NCI-H748 treated with DMSO at 0.1 percent for 48 hours (cell line): Measurements from ENCODE around the gene NTF4.
A peak's percentile ranks its signal among the peaks of the same experiment; 100 is the strongest.
"Not testable (repeated sequence)": the region's sequence is repeated elsewhere in the genome, so short reads cannot be mapped to it uniquely, and the experiment has no call there.

ENCODE experiments used
- DNase-seq: peaks from one replicate; lab custom pipeline; 2025; lab: John Stamatoyannopoulos, UW

Gene NTF4

DNA sequence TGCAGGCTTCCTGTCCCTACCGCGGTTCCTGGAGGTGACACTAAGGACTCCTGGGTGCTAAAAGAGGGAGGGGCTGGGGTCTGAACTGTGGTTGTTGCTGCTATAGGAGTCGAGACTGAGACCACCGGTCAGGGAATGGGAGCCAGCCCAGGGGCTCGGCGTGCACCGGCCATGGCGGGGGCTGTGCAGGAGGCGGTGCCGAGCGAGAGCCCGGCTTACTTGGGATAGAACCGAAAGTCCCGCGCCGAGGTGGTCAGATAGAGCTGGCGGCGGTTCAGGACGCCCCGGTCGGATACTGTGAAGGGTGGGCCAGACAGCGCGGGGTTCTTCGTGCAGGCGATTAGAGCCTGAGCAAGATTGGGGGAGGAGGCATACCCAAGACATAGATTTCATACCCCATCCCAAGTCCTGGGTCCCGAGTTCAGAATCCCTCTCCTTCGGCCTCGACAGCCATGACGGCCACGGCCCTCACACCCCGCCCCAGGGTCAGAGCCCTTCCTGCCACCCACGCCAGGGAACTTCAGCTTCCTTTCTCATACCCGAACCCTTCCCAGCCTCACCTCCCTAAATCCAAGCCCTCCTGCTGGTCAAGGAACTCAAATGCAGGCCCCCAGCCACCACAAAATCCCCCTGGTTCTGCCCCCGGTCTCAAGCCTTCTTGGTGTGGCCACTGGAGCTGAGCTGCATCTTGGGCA, 7.6 kb downstream of the NTF4 start:
- not testable (repeated sequence) for DNase-seq

DNA sequence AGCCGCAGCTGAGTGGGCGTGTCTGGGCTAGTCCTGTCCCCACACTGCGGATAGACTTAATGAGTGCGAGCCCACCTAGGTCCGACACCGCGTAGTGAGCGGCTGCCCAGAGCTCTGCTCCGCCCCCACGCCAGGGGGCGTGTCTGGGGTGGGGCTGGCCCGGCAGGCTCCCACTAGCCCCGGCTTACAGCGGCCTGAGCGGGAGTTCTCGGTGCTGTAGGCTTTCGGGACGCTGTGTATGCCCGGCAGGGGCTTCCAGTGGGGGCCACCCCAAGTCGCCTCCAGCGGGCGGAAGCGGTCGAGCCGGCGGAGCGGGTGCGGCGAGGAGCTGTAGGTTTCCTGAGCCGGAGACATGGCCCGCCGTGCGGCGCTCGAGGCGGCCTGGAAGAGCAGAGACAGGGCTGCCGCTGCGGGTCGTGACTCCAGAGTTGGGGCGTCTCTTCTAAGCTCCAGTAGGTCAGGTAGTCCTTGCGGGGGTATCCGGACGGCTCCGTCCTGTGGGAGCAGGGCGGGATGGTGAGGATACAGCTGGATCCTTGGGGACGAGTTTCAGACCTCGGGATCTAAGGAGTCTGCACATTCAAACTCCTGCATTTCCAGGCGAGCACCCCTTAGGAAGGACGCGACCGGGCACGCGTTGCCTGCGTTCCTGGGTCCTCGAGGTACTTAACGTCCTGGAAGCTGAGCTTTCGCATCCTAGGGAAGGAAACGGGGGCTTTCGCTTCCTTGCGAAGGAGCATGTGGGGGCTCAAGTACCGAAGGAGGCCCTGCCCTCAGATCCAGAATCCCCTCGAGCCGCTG, 8.3 kb downstream of the NTF4 start:
- peak; percentile 70 for DNase-seq

DNA sequence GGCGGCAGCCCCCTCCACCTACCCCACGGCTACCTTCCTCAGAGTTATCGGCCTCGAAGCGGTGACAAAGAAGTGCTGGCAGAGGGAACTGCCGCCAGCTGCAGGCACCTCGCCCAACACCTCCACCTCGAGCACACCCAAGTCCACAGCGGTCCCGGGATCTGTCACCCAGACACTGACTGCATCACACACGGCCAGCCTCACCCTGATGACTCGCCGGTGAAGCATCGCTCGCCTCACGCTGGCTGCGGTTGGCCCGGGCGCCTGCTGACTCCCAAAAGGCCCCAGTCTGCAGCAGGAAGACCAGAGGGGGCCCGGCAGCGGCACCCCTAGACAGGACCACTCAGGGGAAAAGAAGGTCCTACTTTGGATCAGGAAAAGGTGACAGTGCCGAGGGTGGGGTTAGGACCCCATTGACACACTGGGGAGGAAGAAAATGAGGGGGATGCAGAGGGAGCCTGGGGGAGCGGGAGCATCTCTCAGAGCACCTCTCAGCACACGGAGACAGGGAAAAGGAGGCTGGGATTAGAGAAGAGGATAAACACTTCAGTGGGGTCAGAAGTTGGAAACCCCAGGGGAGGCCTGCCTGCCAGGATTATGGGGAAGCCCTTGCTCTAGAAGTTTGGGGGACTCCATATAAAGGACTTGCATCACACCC, 14.1 kb downstream of the NTF4 start:
- not testable (repeated sequence) for DNase-seq

DNA sequence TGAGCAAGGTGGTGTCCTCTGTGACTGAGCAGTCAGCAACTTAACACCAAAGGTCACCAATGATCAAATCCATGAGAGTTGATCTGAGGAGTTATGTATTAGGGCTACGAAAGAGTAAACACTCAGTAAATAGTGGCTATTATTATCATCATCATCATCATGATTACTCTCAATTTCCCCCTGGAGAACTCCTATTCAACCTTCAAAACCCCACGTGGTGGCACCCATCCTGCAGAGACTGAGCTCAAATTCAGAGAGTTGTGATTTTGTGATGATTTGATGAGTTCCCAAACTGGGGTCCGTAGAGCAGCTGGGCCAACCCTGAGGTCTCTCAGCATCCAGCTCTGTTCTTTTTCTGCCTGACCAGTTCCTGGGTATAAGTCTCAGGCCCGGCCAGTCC, 14.8 kb downstream of the NTF4 start:
- DNase-seq, result not testable (repeated sequence)

DNA sequence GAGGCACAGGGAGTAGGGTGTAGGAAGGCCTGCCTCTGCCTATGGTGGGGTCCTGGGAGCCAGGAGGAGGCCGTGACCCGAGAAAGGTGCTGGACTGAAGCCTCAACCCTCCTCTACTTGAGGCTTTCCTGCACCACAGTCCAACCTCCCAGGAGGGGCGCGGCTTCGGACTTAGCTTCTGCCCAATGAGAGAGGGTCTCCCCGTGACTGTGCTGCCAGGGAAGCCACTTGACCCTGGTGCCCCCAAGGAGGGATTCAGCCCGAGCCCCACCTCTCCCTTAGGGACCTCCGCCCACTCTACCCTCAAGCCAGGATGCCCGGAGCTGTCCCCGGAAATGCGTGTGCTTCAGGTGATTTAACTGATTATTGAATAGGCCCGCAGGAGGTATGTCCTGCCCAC, 15.6 kb downstream of the NTF4 start, which contains the start of gene CGB8:
Gene CGB8, minus strand, starts transcription at position 101 of the 400 bp plus-strand sequence. CDS start 372 bp downstream, outside the sequence.
- DNase-seq, result not testable (repeated sequence)

DNA sequence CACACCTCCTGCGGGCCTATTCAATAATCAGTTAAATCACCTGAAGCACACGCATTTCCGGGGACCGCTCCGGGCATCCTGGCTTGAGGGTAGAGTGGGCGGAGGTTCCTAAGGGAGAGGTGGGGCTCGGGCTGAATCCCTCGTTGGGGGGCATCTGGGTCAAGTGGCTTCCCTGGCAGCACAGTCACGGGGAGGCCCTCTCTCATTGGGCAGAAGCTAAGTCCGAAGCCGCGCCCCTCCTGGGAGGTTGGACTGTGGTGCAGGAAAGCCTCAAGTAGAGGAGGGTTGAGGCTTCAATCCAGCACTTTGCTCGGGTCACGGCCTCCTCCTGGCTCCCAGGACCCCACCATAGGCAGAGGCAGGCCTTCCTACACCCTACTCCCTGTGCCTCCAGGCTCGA, 21.1 kb downstream of the NTF4 start, which contains the start of gene CGB5:
Gene CGB5, plus strand, starts transcription at position 301 of the 400 bp plus-strand sequence. CDS start 362 bp downstream, outside the sequence.
- DNase-seq, result not testable (repeated sequence)

DNA sequence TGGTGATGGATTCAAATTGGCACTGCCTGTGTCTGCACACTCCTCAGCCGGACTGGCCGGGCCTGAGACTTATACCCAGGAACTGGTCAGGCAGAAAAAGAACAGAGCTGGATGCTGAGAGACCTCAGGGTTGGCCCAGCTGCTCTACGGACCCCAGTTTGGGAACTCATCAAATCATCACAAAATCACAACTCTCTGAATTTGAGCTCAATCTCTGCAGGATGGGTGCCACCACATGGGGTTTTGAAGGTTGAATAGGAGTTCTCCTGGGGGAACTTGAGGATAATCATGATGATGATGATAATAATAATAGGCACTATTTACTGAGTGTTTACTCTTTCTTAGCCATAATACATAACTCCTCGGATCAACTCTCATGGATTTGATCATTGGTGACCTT, 22.0 kb downstream of the NTF4 start:
- not testable (repeated sequence) for DNase-seq

DNA sequence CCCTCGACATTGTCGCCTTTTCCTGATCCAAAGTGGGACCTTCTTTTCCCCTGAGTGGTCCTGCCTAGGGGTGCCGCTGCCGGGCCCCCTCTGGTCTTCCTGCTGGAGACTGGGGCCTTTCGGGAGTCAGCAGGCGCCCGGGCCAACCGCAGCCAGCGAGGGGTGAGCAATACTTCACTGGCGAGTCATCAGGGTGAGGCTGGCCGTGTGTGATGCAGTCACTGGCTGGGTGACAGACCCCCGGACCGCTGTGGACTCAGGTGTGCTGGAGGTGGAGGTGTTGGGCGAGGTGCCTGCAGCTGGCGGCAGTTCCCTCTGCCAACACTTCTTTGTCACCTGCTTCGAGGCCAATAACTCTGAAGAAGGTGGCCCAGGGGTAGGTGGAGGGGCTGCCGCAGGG, 22.4 kb downstream of the NTF4 start:
- no peak for DNase-seq

DNA sequence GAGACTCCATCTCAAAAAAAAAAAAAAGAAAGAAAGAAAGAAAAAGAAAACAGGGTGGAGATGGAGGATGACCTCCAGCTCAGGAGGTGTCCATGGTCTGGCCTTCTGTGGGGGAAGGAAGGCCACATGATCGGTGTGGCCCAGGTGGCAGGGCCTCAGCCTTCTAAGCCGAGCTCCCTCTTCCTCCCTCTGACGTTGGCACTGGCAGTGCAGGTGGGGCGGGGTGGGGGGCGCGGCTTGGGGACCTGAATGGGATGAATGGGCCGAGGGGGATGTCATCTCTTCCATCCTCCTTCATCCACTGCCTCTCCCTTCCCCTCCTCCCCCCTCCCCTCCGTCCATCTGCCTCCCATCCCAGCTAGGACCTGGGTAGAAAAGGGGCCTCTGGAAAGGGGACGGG, 24.9 kb downstream of the NTF4 start:
- DNase-seq, result not testable (repeated sequence)

DNA sequence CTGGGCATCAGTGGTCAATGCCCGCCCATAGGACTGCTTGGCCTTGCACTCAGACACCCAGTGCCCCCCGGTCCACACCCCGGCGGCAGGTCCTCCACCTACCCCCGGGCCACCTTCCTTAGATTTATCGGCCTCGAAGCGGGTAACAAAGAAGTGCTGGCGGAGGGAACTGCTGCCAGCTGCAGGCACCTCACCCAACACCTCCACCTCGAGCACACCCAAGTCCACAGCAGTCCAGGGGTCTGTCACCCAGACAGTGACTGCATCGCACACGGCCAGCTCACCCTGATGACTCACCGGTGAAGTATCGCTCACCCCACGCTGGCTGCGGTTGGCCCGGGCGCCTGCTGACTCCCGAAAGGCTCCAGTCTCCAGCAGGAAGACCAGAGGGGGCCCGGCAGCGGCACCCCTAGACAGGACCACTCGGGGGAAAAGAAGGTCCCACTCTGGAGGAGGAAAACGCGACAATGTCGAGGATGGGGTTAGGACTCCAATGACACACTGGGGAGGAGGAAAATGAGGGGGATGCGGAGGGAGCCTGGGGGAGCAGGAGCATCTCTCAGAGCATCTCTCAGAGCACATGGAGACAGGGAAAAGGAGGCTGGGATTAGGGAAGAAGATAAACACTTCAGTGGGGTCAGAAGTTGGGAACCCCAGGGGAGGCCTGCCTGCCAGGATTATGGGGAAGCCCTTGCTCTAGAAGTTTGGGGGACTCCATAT, 25.9 kb downstream of the NTF4 start:
- DNase-seq, result not testable (repeated sequence)

DNA sequence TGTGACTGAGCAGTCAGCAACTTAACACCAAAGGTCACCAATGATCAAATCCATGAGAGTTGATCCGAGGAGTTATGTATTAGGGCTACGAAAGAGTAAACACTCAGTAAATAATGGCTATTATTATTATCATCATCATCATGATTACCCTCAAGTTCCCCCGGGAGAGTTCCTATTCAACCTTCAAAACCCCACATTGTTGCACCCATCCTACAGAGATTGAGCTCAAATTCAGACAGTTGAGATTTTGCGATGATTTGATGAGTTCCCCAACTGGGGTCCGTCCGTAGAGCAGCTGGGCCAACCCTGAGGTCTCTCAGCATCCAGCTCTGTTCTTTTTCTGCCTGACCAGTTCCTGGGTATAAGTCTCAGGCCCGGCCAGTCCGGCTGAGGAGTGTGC, 26.5 kb downstream of the NTF4 start:
- DNase-seq, result not testable (repeated sequence)

DNA sequence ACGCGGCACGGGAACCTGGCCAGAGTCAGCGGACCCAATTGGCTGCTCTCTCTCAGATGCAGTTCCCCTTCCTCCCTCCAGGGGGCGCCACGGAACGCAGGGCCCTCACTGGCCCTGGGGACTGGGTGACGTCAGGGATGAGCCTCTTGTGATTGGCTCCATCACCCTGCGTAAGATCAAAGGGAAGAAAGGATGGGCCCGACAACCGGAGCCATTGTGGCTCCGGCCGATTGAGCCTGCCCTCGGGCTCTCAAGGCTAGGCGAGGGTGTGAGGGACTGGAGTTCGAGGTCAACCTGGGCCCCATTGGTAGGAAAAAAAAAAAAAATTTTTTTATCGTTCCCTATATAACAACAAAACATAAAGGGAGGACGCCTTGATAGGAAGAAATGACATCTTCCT, 27.8 kb downstream of the NTF4 start, which contains the start of gene CGB1:
Gene CGB1, minus strand, starts transcription at position 81 of the 400 bp plus-strand sequence. CDS start 184 bp downstream, outside the sequence.
- DNase-seq, result not testable (repeated sequence)

DNA sequence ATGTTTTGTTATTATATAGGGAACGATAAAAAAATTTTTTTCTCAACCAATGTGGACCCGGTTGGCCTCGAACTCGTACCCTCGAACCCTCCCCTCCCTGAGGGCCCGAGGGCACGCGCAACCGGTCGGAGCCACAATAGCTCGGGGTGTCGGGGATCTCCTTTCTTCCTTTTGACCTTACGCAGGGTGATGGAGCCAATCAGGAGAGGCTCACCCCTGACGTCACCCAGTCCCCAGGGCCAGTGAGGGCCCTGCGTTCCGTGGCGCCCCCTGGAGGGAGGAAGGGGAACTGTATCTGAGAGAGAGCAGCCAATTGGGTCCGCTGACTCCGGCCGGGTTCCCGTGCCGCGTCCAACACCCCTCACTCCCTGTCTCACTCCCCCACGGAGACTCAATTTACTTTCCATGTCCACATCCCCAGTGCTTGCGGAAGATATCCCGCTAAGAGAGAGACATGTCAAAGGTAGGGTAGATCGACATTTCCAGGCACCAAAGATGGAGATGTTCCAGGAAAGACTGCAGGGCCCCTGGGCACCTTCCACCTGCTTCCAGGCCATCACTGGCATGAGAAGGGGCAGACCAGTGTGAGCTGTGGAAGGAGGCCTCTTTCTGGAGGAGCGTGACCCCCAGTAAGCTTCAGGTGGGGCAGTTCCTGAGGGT, 32.8 kb downstream of the NTF4 start, which contains the start of gene CGB2:
Gene CGB2, plus strand, starts transcription at position 249 of the 660 bp plus-strand sequence. Its CDS starts 206 bp downstream, at position 455.
- not testable (repeated sequence) for DNase-seq

DNA sequence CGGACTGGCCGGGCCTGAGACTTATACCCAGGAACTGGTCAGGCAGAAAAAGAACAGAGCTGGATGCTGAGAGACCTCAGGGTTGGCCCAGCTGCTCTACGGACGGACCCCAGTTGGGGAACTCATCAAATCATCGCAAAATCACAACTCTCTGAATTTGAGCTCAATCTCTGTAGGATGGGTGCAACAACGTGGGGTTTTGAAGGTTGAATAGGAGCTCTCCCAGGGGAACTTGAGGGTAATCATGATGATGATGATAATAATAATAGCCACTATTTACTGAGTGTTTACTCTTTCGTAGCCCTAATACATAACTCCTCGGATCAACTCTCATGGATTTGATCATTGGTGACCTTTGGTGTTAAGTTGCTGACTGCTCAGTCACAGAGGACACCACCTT, 34.3 kb downstream of the NTF4 start:
- not testable (repeated sequence) for DNase-seq

DNA sequence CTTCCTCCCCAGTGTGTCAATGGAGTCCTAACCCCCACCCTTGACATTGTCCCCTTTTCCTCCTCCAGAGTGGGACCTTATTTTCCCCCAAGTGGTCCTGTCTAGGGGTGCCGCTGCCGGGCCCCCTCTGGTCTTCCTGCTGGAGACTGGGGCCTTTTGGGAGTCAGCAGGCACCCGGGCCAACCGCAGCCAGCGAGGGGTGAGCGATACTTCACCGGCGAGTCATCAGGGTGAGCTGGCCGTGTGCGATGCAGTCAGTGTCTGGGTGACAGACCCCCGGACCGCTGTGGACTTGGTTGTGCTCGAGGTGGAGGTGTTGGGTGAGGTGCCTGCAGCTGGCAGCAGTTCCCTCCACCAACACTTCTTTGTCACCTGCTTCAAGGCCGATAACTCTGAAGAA, 34.9 kb downstream of the NTF4 start:
- DNase-seq, result not testable (repeated sequence)

DNA sequence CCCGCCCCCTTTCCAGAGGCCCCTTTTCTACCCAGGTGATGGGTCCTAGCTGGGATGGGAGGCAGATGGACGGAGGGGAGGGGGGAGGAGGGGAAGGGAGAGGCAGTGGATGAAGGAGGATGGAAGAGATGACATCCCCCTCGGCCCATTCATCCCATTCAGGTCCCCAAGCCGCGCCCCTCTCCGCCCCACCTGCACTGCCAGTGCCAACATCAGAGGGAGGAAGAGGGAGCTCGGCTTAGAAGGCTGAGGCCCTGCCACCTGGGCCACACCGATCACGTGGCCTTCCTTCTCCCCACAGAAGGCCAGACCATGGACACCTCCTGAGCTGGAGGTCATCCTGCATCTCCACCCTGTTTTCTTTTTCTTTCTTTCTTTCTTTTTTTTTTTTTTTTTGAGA, 35.9 kb downstream of the NTF4 start:
- not testable (repeated sequence) for DNase-seq

DNA sequence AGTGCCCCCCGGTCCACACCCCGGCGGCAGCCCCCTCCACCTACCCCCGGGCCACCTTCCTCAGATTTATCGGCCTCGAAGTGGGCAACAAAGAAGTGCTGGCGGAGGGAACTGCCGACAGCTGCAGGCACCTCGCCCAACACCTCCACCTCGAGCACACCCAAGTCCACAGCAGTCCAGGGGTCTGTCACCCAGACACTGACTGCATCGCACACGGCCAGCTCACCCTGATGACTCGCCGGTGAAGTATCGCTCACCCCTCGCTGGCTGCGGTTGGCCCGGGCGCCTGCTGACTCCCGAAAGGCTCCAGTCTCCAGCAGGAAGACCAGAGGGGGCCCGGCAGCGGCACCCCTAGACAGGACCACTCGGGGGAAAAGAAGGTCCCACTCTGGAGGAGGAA, 39.0 kb downstream of the NTF4 start:
- DNase-seq, result not testable (repeated sequence)

DNA sequence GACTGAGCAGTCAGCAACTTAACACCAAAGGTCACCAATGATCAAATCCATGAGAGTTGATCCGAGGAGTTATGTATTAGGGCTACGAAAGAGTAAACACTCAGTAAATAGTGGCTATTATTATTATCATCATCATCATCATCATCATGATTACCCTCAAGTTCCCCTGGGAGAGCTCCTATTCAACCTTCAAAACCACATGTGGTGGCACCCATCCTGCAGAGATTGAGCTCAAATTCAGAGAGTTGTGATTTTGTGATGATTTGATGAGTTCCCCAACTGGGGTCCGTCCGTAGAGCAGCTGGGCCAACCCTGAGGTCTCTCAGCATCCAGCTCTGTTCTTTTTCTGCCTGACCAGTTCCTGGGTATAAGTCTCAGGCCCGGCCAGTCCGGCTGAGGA, 39.5 kb downstream of the NTF4 start:
- DNase-seq, result not testable (repeated sequence)

DNA sequence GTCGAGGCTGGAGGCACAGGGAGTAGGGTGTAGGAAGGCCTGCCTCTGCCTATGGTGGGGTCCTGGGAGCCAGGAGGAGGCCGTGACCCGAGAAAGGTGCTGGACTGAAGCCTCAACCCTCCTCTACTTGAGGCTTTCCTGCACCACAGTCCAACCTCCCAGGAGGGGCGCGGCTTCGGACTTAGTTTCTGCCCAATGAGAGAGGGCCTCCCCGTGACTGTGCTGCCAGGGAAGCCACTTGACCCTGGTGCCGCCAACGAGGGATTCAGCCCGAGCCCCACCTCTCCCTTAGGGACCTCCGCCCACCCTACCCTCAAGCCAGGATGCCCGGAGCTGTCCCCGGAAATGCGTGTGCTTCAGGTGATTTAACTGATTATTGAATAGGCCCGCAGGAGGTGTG, 40.4 kb downstream of the NTF4 start, which contains the start of gene CGB3:
Gene CGB3, minus strand, starts transcription at position 101 of the 400 bp plus-strand sequence. CDS start 362 bp downstream, outside the sequence.
- not testable (repeated sequence) for DNase-seq

DNA sequence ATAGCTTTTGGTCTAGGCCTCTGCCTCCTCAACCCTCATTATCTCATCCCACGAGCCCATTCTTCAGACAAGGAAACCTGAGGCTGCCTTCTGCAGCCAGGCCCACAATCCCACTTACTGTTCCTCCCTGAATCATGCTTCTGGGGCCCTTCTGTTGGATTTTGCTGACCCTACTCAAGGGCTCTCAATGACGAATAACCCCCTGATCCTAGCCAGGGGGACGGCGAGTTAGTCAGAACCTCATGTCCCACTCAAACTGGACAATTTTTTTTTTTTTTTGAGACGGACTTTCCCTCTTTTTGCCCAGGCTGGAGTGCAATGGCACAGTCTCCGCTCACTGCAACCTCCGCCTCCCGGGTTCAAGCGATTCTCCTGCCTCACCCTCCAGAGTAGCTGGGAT, 42.5 kb downstream of the NTF4 start:
- no peak for DNase-seq
